HL-60 (cell line): Measurements from ENCODE around the gene ZMYM1.
"Not testable (repeated sequence)": the region's sequence is repeated elsewhere in the genome, so short reads cannot be mapped to it uniquely, and the experiment has no call there.

Source experiments
- DNase-seq, 2 experiments: peaks; one replicate each; pipeline ENCODE4 v3.0.0-alpha.2; 2010 to 2020; ENCODE audit warnings: low read depth in 1 of 2, low spot score in 1 of 2
- H3K27ac ChIP-seq: fragments of 250-450 bp; sonication (Bioruptor Pico); replicated peaks from 2 replicates; pipeline ENCODE4 v1.5.1; 2020; ENCODE audit warnings: mild to moderate bottlenecking, moderate library complexity
- H3K27me3 ChIP-seq: fragments of 250-450 bp; sonication (Bioruptor Pico); 2 replicates; pipeline ENCODE4 v1.5.1; 2021; ENCODE audit warnings: mild to moderate bottlenecking, moderate library complexity; ENCODE audit not compliant: insufficient read depth, poor library complexity, severe bottlenecking
- H3K4me3 ChIP-seq: replicated peaks from 2 replicates; pipeline ENCODE4 v1.5.1; 2011; ENCODE audit warnings: mild to moderate bottlenecking, control low read depth, low read length; ENCODE audit not compliant: insufficient read depth
- GABPA ChIP-seq: IDR thresholded peaks from 2 replicates; pipeline ENCODE4 v1.6.1; 2012; ENCODE audit warnings: low read depth
- POLR2AphosphoS5 ChIP-seq: IDR thresholded peaks from 2 replicates; pipeline ENCODE4 v1.6.1; 2012; ENCODE audit warnings: low read depth
- SPI1 ChIP-seq: IDR thresholded peaks from 2 replicates; pipeline ENCODE4 v1.6.1; 2012; ENCODE audit warnings: low read depth, mild to moderate bottlenecking, borderline replicate concordance
- TF ChIP-seq, protein P1 (sequence below): IDR thresholded peaks from one replicate; pipeline ENCODE4 v1.5.1; 2011; ENCODE audit warnings: low read length, control low read depth, inconsistent platforms; ENCODE audit not compliant: insufficient read depth
- TF ChIP-seq, protein P2 (sequence below): IDR thresholded peaks from 2 replicates; pipeline ENCODE4 v1.6.1; 2012; ENCODE audit warnings: low read depth; ENCODE audit not compliant: insufficient replicate concordance

The ZMYM1 gene

DNA sequence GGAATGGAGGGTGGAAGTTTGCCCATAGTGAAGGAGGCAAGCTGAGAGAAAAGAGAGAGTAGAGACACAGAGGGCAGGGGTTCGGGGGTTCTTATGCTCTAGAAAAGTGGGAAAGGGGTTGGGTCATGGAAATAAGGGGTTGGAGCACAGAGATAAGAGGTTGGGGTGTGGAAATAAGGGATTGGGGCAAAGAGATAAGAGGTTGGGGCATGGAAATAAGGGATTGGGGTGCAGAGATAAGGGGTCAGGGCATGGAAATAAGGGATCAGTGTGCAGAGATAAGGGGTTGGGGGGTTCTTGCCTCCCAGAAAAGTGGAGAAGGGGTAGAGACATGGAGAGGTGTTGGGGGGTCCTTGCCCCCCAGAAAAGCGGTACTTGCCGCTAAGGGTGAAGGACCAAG lies 57.6 kb downstream of the ZMYM1 start:
- no peak for TF ChIP-seq POLR2AphosphoS5
- TF ChIP-seq, protein P1, sequence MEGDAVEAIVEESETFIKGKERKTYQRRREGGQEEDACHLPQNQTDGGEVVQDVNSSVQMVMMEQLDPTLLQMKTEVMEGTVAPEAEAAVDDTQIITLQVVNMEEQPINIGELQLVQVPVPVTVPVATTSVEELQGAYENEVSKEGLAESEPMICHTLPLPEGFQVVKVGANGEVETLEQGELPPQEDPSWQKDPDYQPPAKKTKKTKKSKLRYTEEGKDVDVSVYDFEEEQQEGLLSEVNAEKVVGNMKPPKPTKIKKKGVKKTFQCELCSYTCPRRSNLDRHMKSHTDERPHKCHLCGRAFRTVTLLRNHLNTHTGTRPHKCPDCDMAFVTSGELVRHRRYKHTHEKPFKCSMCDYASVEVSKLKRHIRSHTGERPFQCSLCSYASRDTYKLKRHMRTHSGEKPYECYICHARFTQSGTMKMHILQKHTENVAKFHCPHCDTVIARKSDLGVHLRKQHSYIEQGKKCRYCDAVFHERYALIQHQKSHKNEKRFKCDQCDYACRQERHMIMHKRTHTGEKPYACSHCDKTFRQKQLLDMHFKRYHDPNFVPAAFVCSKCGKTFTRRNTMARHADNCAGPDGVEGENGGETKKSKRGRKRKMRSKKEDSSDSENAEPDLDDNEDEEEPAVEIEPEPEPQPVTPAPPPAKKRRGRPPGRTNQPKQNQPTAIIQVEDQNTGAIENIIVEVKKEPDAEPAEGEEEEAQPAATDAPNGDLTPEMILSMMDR, result no peak
- TF ChIP-seq, protein P2, sequence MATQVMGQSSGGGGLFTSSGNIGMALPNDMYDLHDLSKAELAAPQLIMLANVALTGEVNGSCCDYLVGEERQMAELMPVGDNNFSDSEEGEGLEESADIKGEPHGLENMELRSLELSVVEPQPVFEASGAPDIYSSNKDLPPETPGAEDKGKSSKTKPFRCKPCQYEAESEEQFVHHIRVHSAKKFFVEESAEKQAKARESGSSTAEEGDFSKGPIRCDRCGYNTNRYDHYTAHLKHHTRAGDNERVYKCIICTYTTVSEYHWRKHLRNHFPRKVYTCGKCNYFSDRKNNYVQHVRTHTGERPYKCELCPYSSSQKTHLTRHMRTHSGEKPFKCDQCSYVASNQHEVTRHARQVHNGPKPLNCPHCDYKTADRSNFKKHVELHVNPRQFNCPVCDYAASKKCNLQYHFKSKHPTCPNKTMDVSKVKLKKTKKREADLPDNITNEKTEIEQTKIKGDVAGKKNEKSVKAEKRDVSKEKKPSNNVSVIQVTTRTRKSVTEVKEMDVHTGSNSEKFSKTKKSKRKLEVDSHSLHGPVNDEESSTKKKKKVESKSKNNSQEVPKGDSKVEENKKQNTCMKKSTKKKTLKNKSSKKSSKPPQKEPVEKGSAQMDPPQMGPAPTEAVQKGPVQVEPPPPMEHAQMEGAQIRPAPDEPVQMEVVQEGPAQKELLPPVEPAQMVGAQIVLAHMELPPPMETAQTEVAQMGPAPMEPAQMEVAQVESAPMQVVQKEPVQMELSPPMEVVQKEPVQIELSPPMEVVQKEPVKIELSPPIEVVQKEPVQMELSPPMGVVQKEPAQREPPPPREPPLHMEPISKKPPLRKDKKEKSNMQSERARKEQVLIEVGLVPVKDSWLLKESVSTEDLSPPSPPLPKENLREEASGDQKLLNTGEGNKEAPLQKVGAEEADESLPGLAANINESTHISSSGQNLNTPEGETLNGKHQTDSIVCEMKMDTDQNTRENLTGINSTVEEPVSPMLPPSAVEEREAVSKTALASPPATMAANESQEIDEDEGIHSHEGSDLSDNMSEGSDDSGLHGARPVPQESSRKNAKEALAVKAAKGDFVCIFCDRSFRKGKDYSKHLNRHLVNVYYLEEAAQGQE, result no peak
- Histone ChIP-seq H3K27ac (no peak overlapping the region), H3K4me3 (no peak overlapping the region), H3K27me3 (no peaks in the 10 kb centered on the region)
- DNase-seq, result no peak

DNA sequence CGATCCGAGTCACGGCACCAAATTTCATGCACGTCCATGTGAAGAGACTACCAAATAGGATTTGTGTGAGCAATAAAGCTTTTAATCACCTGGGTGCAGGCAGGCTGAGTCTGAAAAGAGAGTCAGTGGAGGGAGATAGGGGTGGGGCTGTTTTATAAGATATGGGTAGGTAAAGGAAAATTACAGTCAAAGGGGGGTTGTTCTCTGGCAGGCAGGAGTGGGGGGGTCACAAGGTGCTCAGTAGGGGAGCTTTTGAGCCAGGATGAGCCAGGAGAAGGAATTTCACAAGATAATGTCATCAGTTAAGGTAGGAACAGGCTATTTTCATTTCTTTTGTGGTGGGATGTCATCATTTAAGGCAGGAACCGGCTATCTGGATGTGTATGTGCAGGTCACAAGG lies 58.4 kb downstream of the ZMYM1 start:
- H3K27me3 ChIP-seq, DNase-seq, H3K27ac ChIP-seq, H3K4me3 ChIP-seq: not testable (repeated sequence)

DNA sequence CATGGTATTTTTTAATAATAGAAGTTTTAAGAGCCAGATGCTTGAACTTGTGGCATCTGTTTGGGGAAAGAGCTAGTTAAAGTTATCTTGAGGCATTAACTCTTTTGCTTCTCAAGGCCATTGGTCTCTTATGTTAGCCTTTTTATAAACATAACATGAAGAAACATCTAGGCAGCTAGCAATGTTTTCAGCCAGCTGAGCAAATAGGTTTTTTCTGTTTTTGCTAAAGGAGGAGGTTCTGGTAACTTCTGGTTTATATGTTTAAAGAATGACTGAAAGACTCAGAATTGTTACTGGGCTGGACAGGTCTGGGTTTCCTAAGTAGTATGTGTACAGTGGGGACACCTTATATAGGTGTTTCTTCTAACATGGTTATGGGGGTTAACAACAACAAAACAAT lies 63.1 kb downstream of the ZMYM1 start:
- not testable (repeated sequence) for H3K27ac ChIP-seq, H3K27me3 ChIP-seq, H3K4me3 ChIP-seq, DNase-seq

DNA sequence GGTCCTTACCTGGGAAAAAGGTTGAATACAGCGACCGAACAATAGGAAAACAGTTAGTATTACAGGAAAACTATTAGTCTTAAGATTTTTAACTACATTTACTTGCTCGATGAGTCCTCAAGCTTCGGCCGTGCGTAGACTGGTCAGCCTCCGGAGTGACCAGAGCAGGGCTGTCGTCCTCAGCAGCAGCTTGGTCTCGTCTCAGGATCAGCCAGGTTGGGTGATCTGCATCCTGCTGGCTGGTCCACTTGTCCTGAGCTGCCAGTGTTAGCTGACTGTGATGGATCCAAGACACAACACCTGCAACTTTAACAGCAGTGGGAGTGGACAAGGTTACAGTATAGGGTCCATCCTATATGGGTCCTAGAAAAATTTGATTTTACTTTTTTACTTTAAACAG lies 63.5 kb downstream of the ZMYM1 start:
- DNase-seq, H3K27me3 ChIP-seq, H3K4me3 ChIP-seq: not testable (repeated sequence)

DNA sequence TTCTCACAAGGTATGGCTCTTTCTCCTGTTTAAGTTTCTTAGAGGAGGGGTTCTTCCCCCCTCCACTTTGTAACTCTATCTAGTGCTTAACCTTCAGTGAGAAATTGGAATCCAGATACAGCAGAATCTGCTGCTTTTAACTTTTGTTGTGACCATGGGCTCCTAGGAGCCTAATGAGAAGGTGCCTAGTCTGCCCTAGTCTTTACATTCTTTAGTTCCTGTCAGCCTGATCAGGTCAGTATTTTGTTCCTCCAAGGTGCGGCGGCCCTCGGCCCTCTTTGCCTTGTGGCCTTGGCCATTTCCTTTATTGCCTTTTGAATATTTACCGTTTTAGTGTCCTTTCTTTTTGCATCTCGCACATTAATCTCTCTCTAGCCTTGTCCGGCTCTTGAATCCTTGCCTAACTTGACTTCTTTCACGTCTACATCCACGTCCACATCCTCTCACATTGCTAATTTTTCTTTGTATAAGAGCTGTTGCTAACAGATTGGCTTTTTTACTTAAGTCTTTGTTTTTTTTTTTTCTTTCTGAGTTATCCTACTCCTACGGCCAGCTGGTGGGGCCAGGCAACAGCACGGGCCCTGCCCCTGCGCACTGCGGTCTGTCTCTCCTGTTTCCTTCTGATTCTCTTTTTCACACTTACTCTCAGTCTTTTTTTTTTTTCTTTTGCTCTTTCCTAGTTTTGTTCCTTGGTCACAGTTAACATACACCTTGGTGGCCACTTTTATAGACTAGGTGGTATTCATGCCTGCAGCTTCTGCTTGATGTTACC lies 64.7 kb downstream of the ZMYM1 start:
- DNase-seq, result no peak
- Histone ChIP-seq H3K27me3 (no peaks in the 10 kb centered on the region), H3K4me3 (no peak overlapping the region), H3K27ac (no peak overlapping the region)
- TF ChIP-seq, protein P2, result no peak
- TF ChIP-seq GABPA, result no peak
- no peak for TF ChIP-seq POLR2AphosphoS5
- TF ChIP-seq, protein P1, result no peak
- no peak for TF ChIP-seq SPI1

More for the DNA sequence above, 63.5 kb downstream of the ZMYM1 start:
- not testable (repeated sequence) for H3K27ac ChIP-seq

DNA sequence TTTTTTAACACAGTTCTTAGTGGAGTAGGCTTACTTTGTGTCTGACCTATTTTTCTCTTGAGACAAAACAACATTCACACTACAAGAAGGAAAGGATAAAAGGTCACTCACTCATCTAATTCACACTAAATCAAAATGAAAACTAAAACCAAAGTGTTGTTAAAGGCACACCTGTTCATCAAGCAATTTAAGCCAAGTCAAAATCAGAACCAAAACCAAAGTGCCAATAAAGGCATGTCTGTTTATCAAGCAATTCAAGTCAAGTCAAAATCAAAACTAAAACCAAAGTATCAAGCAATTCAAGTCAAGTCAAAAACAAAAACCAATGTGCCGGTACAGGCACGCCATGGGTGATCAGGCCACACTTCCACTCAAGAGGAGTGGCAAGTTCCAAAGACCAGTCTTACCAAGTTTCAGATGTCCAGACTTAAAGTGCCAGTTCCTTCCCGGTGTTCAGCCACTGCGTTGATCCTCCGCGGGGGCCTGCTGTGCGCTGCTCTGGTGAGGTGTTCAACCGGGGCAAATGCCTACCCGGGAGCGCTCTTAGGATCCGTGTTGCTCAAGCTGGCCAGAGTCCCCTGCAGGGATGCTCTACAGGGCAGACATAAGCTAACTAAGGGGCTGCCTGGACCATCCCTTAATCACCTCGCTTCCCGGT lies 66.8 kb downstream of the ZMYM1 start:
- not testable (repeated sequence) for DNase-seq, H3K4me3 ChIP-seq, H3K27me3 ChIP-seq, H3K27ac ChIP-seq
